Hepatocyte (in vitro differentiated cells): ENCODE results near the gene VTN.

Experiments
- EZH2 ChIP-seq: fragments of 200-600 bp; sonication (generic); IDR thresholded peaks from 2 replicates; pipeline ENCODE4 v1.6.1; 2016; ENCODE audit warnings: antibody characterized with exemption, mild to moderate bottlenecking, borderline replicate concordance
- TF ChIP-seq, protein P1 (sequence below): fragments of 200-600 bp; sonication (generic); IDR thresholded peaks from 2 replicates; pipeline ENCODE4 v1.5.1; 2016; ENCODE audit warnings: antibody characterized with exemption, mild to moderate bottlenecking; ENCODE audit not compliant: poor library complexity

DNA sequence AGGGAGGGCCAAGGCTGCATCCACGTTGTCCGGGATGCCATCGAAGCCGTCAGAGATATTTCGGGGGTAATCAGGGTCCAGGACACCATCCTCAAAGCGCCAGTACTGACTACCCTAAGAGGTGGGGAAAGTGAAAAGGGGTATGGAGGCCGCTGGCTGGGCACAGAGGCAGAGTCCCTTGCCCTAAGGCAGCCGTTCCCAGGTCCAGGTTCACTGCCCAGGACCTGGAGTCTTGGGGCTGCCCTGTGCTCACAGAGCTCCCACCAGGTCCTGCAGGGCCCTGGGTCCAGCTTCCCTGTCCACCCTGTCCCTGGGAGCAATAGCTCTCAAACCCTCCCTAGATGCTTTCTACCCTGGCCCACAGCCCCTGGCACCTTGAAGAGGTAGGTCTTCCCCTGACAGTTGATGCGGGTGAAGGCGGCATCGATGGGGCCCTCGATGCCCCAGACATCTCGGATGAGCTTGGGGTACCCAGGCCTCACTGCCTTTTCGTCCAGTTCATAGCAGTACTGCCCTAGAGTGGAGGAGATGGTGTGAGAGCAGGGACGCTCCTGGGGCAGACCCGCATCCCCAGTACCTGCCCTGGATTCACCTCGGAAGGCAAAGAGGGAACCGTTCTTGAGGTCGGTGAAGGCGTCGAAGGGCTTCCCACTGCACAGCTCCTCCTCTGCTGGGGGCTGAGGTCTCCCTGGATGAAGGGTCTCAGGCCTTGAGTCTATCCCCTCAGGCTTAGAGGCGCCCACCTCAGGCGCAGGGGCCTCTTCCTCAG lies 1.0 kb downstream of the VTN start:
- TF ChIP-seq, protein P1, sequence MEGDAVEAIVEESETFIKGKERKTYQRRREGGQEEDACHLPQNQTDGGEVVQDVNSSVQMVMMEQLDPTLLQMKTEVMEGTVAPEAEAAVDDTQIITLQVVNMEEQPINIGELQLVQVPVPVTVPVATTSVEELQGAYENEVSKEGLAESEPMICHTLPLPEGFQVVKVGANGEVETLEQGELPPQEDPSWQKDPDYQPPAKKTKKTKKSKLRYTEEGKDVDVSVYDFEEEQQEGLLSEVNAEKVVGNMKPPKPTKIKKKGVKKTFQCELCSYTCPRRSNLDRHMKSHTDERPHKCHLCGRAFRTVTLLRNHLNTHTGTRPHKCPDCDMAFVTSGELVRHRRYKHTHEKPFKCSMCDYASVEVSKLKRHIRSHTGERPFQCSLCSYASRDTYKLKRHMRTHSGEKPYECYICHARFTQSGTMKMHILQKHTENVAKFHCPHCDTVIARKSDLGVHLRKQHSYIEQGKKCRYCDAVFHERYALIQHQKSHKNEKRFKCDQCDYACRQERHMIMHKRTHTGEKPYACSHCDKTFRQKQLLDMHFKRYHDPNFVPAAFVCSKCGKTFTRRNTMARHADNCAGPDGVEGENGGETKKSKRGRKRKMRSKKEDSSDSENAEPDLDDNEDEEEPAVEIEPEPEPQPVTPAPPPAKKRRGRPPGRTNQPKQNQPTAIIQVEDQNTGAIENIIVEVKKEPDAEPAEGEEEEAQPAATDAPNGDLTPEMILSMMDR: no peak
- no peak for TF ChIP-seq EZH2
